ENCODE results near the gene ARHGAP24.

GRCh38 chr4:85492336-85492735 is 17.4 kb downstream of the ARHGAP24 start:
- TF ChIP-seq CTCF (IDR thresholded peaks at IDR 0.05) (no peak), KDM1A (IDR thresholded peaks at IDR 0.05; ENCODE audit: low read depth) (no peak), SMC3 (IDR thresholded peaks at IDR 0.05) (no peak), REST (IDR thresholded peaks at IDR 0.05) (no peak), PHF8 (IDR thresholded peaks at IDR 0.05; ENCODE audit: borderline replicate concordance, low read depth) (no peak), TP53 (CRISPR knock-in tag; IDR thresholded peaks at IDR 0.05) (no peak)

Data from A549 (cell line).